Endothelial cell of umbilical vein (primary cell): ENCODE measurements around the gene DNAJC25.

Experiments used
- JUN ChIP-seq: IDR thresholded peaks from 2 replicates; pipeline ENCODE4 v1.6.1; 2011; ENCODE audit warnings: borderline replicate concordance, low read depth; ENCODE audit not compliant: insufficient read length, insufficient read depth
- POLR2A ChIP-seq: IDR thresholded peaks from 2 replicates; pipeline ENCODE4 v1.6.1; 2012; ENCODE audit warnings: low read depth, mild to moderate bottlenecking, control low read depth, low read length
- POLR2AphosphoS5 ChIP-seq: IDR thresholded peaks from 2 replicates; pipeline ENCODE4 v1.6.1; 2012; ENCODE audit warnings: low read depth, mild to moderate bottlenecking, control low read depth, low read length, moderate library complexity; ENCODE audit not compliant: insufficient read depth
- TF ChIP-seq, protein P1 (sequence below), 2 donors: IDR thresholded peaks; 1 replicate in 1 of 2; 2 replicates in 1 of 2; pipeline ENCODE4 v1.5.1; 2011; ENCODE audit warnings: low read length in 2 of 2, mild to moderate bottlenecking in 2 of 2, moderate library complexity in 2 of 2, control low read depth in 1 of 2, inconsistent platforms in 1 of 2, low read depth in 1 of 2; ENCODE audit not compliant: insufficient read depth in 1 of 2; ENCODE audit errors: extremely low read depth in 1 of 2

- TF ChIP-seq, protein P1, sequence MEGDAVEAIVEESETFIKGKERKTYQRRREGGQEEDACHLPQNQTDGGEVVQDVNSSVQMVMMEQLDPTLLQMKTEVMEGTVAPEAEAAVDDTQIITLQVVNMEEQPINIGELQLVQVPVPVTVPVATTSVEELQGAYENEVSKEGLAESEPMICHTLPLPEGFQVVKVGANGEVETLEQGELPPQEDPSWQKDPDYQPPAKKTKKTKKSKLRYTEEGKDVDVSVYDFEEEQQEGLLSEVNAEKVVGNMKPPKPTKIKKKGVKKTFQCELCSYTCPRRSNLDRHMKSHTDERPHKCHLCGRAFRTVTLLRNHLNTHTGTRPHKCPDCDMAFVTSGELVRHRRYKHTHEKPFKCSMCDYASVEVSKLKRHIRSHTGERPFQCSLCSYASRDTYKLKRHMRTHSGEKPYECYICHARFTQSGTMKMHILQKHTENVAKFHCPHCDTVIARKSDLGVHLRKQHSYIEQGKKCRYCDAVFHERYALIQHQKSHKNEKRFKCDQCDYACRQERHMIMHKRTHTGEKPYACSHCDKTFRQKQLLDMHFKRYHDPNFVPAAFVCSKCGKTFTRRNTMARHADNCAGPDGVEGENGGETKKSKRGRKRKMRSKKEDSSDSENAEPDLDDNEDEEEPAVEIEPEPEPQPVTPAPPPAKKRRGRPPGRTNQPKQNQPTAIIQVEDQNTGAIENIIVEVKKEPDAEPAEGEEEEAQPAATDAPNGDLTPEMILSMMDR (IDR thresholded peaks at IDR 0.05; ENCODE audit: extremely low read depth in 1 of 2, insufficient read depth in 1 of 2, low read depth in 1 of 2, low read length in 2 of 2), result no peak
- no peak for TF ChIP-seq POLR2A
- no peak for TF ChIP-seq JUN
- TF ChIP-seq POLR2AphosphoS5, result no peak
Observed at GRCh38 chr9:111658943-111659342, 27.8 kb downstream of the DNAJC25 start.
